Astrocyte (in vitro differentiated cells and primary cell): ENCODE measurements around the gene ANO4. TPM values are rescaled to one million over a fixed set of nuclear protein-coding genes. Genes with fewer than 3 reads are reported as not detected.

ENCODE experiments used
- DNase-seq: peaks from one replicate; pipeline ENCODE4 v3.0.0-alpha.2; 2010; ENCODE audit warnings: low read depth
- FAIRE-seq: peaks from 2 replicates; lab custom pipeline; 2011; peaks lifted over from hg19 to GRCh38; lab: Jason Lieb, UNC
- H2AFZ ChIP-seq: 2 replicates; pipeline ENCODE4 v1.6.0; 2012; ENCODE audit warnings: low read depth, low read length, inconsistent platforms
- H3K27ac ChIP-seq: 2 replicates; pipeline ENCODE4 v1.5.1; 2011; ENCODE audit warnings: low read depth, low read length, inconsistent platforms
- H3K27me3 ChIP-seq: 2 replicates; pipeline ENCODE4 v1.6.0; 2011; ENCODE audit warnings: low read length, inconsistent platforms; ENCODE audit not compliant: insufficient read depth
- H3K36me3 ChIP-seq: 2 replicates; pipeline ENCODE4 v1.5.1; 2011; ENCODE audit warnings: low read length, inconsistent platforms; ENCODE audit not compliant: insufficient read depth
- H3K4me1 ChIP-seq: 2 replicates; pipeline ENCODE4 v1.5.1; 2011; ENCODE audit warnings: low read length, inconsistent platforms; ENCODE audit not compliant: insufficient read depth
- H3K4me2 ChIP-seq: 2 replicates; pipeline ENCODE4 v1.6.0; 2012; ENCODE audit warnings: low read length, inconsistent platforms
- H3K4me3 ChIP-seq: 2 replicates; pipeline ENCODE4 v1.5.1; 2011; ENCODE audit warnings: low read depth, mild to moderate bottlenecking, low read length, inconsistent platforms; ENCODE audit not compliant: insufficient read depth
- H3K79me2 ChIP-seq: 2 replicates; pipeline ENCODE4 v1.6.0; 2012; ENCODE audit warnings: mild to moderate bottlenecking, low read length, inconsistent platforms; ENCODE audit not compliant: insufficient read depth
- H3K9ac ChIP-seq: 2 replicates; pipeline ENCODE4 v1.6.0; 2012; ENCODE audit warnings: mild to moderate bottlenecking, low read length, inconsistent platforms
- H3K9me3 ChIP-seq: 2 replicates; pipeline ENCODE4 v1.5.1; 2012; ENCODE audit warnings: low read depth, mild to moderate bottlenecking, low read length, inconsistent platforms; ENCODE audit not compliant: insufficient read depth
- H4K20me1 ChIP-seq: 2 replicates; pipeline ENCODE4 v1.6.0; 2012; ENCODE audit warnings: low read length, inconsistent platforms; ENCODE audit not compliant: insufficient read depth
- H3K27ac Mint-ChIP-seq: one replicate; pipeline ENCODE4 v1.8.0; 2021; ENCODE audit warnings: mild to moderate bottlenecking, mixed read lengths; ENCODE audit not compliant: unreplicated experiment
- H3K27me3 Mint-ChIP-seq: one replicate; pipeline ENCODE4 v1.8.0; 2021; ENCODE audit warnings: low read depth, mixed read lengths; ENCODE audit not compliant: unreplicated experiment
- H3K36me3 Mint-ChIP-seq: one replicate; pipeline ENCODE4 v1.8.0; 2021; ENCODE audit warnings: low read depth, mixed read lengths; ENCODE audit not compliant: unreplicated experiment
- H3K4me1 Mint-ChIP-seq: one replicate; pipeline ENCODE4 v1.8.0; 2021; ENCODE audit warnings: low read depth, mixed read lengths; ENCODE audit not compliant: unreplicated experiment
- H3K4me3 Mint-ChIP-seq: one replicate; pipeline ENCODE4 v1.8.0; 2021; ENCODE audit warnings: mild to moderate bottlenecking, moderate library complexity, mixed read lengths; ENCODE audit not compliant: unreplicated experiment
- H3K9me3 Mint-ChIP-seq: one replicate; pipeline ENCODE4 v1.8.0; 2021; ENCODE audit warnings: mild to moderate bottlenecking, mixed read lengths; ENCODE audit not compliant: unreplicated experiment
- EZH2 ChIP-seq: IDR thresholded peaks from 2 replicates; pipeline ENCODE4 v1.6.1; 2012; ENCODE audit warnings: mild to moderate bottlenecking, low read length, inconsistent platforms; ENCODE audit not compliant: insufficient read depth
- total RNA-seq: library from RNA; stranded (reverse); gene quantifications from 2 replicates; pipeline ENCODE4 v1.2.1, GENCODE V29; 2021
- TF ChIP-seq, protein P1 (sequence below): IDR thresholded peaks from 2 replicates; pipeline ENCODE4 v1.5.1; 2011; ENCODE audit warnings: low read depth, mild to moderate bottlenecking, inconsistent platforms, low read length, moderate library complexity; ENCODE audit not compliant: insufficient read depth

ANO4 gene
- total RNA-seq, 1 donor from 2014 or later: 41.3 TPM

DNA sequence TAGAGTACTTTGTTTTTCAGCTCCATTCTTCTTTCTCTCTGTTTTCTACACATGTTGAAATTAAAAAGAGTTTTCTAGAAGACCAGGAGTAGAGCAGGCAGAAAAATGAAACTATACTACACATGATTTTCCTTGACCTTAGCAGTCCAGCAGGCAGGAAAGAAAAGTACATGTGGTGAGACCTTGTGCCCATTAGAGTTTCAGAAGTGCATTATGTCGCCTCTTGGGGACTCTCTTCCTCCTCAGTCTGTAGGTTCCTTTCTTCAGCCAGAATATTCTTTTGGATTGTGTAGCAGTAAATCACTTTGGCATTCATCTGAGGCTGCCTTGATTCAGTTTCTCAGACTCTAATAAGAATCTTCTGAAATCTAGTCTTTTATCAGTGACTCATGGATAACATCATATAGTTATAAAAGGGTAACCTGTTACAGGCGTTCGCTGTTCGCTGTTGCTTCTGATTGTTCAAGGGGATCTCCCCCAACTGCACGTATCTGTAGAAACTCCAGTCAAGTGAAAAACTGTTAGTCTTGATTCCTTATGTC lies 161.8 kb downstream of the ANO4 start:
- H3K4me1 ChIP-seq: peaks cover 42% of the 10 kb centered on the region

DNA sequence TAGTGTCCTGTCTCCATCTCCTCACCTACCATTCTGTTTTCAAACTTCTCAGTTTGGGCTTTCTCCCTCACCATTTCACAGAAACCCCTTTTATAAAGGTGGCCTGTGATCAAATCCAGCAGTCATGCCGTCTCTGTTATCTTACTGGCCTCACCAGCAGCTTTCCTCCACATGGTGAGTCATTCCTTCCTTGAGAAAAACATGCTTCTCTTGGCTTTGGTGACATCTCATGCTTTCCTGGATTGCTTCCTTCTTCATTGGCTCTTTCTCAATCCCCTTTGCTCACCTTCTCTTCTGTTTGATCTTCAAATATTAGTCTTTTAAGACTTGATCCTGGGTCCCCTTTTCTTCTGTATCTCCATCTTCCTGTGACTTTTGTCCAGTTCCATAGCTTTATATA lies 164.9 kb downstream of the ANO4 start:
- H3K27ac Mint-ChIP-seq: no peak overlapping the region
- TF ChIP-seq, protein P1, sequence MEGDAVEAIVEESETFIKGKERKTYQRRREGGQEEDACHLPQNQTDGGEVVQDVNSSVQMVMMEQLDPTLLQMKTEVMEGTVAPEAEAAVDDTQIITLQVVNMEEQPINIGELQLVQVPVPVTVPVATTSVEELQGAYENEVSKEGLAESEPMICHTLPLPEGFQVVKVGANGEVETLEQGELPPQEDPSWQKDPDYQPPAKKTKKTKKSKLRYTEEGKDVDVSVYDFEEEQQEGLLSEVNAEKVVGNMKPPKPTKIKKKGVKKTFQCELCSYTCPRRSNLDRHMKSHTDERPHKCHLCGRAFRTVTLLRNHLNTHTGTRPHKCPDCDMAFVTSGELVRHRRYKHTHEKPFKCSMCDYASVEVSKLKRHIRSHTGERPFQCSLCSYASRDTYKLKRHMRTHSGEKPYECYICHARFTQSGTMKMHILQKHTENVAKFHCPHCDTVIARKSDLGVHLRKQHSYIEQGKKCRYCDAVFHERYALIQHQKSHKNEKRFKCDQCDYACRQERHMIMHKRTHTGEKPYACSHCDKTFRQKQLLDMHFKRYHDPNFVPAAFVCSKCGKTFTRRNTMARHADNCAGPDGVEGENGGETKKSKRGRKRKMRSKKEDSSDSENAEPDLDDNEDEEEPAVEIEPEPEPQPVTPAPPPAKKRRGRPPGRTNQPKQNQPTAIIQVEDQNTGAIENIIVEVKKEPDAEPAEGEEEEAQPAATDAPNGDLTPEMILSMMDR: no peak
- TF ChIP-seq EZH2: no peak

More for the DNA sequence above, 161.8 kb downstream of the ANO4 start:
- no peak for TF ChIP-seq EZH2
- TF ChIP-seq, protein P1: peak; percentile 3
- H3K27ac Mint-ChIP-seq: peak overlapping the region; percentile 95
- H3K4me1 Mint-ChIP-seq: peaks cover 61% of the 10 kb centered on the region
- FAIRE-seq (no peak), DNase-seq (peak; percentile 59)
- H3K27me3 ChIP-seq: no peaks in the 10 kb centered on the region
- no peak overlapping the region for H2AFZ ChIP-seq
- no peak overlapping the region for H3K4me3 ChIP-seq
- peak overlapping the region; percentile 19 for H3K9ac ChIP-seq
- peak overlapping the region; percentile 28 for H3K4me3 Mint-ChIP-seq
- H3K9me3 Mint-ChIP-seq: no peaks in the 10 kb centered on the region
- H3K4me2 ChIP-seq: peak overlapping the region; percentile 3
- no peaks in the 10 kb centered on the region for H3K9me3 ChIP-seq
- no peaks in the 10 kb centered on the region for H3K79me2 ChIP-seq
- peak overlapping the region; percentile 17 for H3K27ac ChIP-seq
- H3K36me3 Mint-ChIP-seq: peaks cover 15% of the 10 kb centered on the region
- H3K36me3 ChIP-seq: no peaks in the 10 kb centered on the region
- no peaks in the 10 kb centered on the region for H3K27me3 Mint-ChIP-seq
- H4K20me1 ChIP-seq: no peaks in the 10 kb centered on the region

DNA sequence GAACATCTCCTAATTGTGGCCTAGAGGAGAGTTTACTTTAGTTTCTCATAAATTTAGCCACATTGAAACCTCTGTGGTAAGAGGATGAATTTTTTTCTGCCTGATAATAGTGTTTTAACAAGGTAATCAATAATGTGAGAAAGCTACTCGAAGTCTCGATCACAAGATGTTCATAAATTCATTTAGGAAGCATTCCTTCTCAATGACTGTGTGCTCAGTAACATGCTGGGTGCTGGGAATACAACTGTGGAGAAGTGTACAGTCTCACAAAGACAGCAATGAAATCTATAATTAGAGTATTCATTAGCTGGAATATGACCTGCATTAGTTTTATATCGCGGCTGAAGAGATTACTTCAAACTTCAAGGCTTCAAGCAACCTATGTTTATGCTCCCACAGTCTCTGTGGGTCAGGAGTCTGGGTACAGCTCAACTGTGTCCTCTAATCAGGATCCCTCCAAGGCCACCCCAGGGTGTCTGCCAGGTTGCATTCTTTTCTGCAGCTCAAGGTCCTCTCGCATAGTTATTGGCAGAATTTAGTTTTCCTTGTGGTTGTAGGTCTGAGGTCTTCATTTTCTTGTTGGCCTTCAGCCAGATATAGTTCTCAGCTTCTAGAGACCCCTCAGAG lies 167.6 kb downstream of the ANO4 start:
- no peaks in the 10 kb centered on the region for H4K20me1 ChIP-seq
- H2AFZ ChIP-seq: no peak overlapping the region
- TF ChIP-seq EZH2: no peak
- TF ChIP-seq, protein P1: no peak
- Mint-ChIP-seq H3K36me3 (peaks cover 18% of the 10 kb centered on the region), H3K9me3 (no peaks in the 10 kb centered on the region), H3K4me3 (no peak overlapping the region), H3K4me1 (peaks cover 21% of the 10 kb centered on the region), H3K27ac (no peak overlapping the region), H3K27me3 (no peaks in the 10 kb centered on the region)
- no peaks in the 10 kb centered on the region for H3K9me3 ChIP-seq
- no peak overlapping the region for H3K9ac ChIP-seq
- no peak overlapping the region for H3K27ac ChIP-seq
- no peak overlapping the region for H3K4me3 ChIP-seq
- H3K4me1 ChIP-seq: peaks cover 12% of the 10 kb centered on the region
- H3K4me2 ChIP-seq: no peak overlapping the region
- FAIRE-seq: peak; percentile 41
- H3K27me3 ChIP-seq: no peaks in the 10 kb centered on the region
- DNase-seq: peak; percentile 62
- H3K79me2 ChIP-seq: no peaks in the 10 kb centered on the region
- no peaks in the 10 kb centered on the region for H3K36me3 ChIP-seq

More for the DNA sequence above, 164.9 kb downstream of the ANO4 start:
- Mint-ChIP-seq H3K27me3 (no peaks in the 10 kb centered on the region), H3K4me1 (peaks cover 48% of the 10 kb centered on the region), H3K9me3 (no peaks in the 10 kb centered on the region), H3K36me3 (peaks cover 15% of the 10 kb centered on the region), H3K4me3 (no peak overlapping the region)
- H2AFZ ChIP-seq: no peak overlapping the region
- no peak overlapping the region for H3K4me3 ChIP-seq
- DNase-seq (peak; percentile 86), FAIRE-seq (no peak)
- H3K4me1 ChIP-seq: peaks cover 33% of the 10 kb centered on the region
- peak overlapping the region; percentile 15 for H3K9ac ChIP-seq
- no peaks in the 10 kb centered on the region for H3K79me2 ChIP-seq
- H3K9me3 ChIP-seq: no peaks in the 10 kb centered on the region
- peak overlapping the region; percentile 51 for H3K4me2 ChIP-seq
- H4K20me1 ChIP-seq: no peaks in the 10 kb centered on the region
- H3K27ac ChIP-seq: peak overlapping the region; percentile 35
- H3K27me3 ChIP-seq: no peaks in the 10 kb centered on the region
- H3K36me3 ChIP-seq: no peaks in the 10 kb centered on the region
